HG03457 (cell line): ENCODE data around the gene KCNQ1.
A peak's percentile ranks its signal among the peaks of the same experiment; 100 is the strongest.

ENCODE experiments used
- ATAC-seq: cut with Tn5 transposase; IDR thresholded peaks from one replicate; pipeline ENCODE4 v1.9.1; 2021; ENCODE audit warnings: moderate number of reproducible peaks; ENCODE audit not compliant: unreplicated experiment

The KCNQ1 gene

GRCh38 chr11:2444821-2445745, at the start of gene KCNQ1:
Gene KCNQ1 (plus strand): TSS chr11:2445008. CDS start chr11:2445099, 91 bp downstream.
- ATAC-seq, result no peak

GRCh38 chr11:2395211-2395730, 49.5 kb upstream of the KCNQ1 start:
- no peak for ATAC-seq

GRCh38 chr11:2395856-2396255, 49.0 kb upstream of the KCNQ1 start:
- ATAC-seq, result no peak

GRCh38 chr11:2396471-2396870, 48.3 kb upstream of the KCNQ1 start:
- ATAC-seq, result no peak

GRCh38 chr11:2397005-2397404, 47.8 kb upstream of the KCNQ1 start:
- ATAC-seq, result no peak

- no peak for ATAC-seq
Measured at GRCh38 chr11:2398664-2399355, 46.0 kb upstream of the KCNQ1 start.

- ATAC-seq, result peak; percentile 5
Measured at GRCh38 chr11:2399488-2400068, 45.2 kb upstream of the KCNQ1 start.

- peak; percentile 67 for ATAC-seq
Measured at GRCh38 chr11:2400069-2400761, 44.6 kb upstream of the KCNQ1 start, which contains the start of gene TSSC4. Gene TSSC4 (plus strand): TSS chr11:2400750. CDS start chr11:2402634, 1,884 bp downstream.

- no peak for ATAC-seq
Measured at GRCh38 chr11:2400762-2401435, 43.9 kb upstream of the KCNQ1 start.

GRCh38 chr11:2401436-2401984, 43.3 kb upstream of the KCNQ1 start:
- no peak for ATAC-seq

GRCh38 chr11:2402106-2402505, 42.7 kb upstream of the KCNQ1 start:
- no peak for ATAC-seq

- ATAC-seq, result no peak
Measured at GRCh38 chr11:2402890-2403645, 41.7 kb upstream of the KCNQ1 start.

GRCh38 chr11:2404735-2405196, 40.0 kb upstream of the KCNQ1 start:
- no peak for ATAC-seq

- no peak for ATAC-seq
Measured at GRCh38 chr11:2406451-2406850, 38.4 kb upstream of the KCNQ1 start.

GRCh38 chr11:2406878-2407410, 37.9 kb upstream of the KCNQ1 start:
- no peak for ATAC-seq

GRCh38 chr11:2408671-2409070, 36.1 kb upstream of the KCNQ1 start:
- ATAC-seq, result no peak

- ATAC-seq, result no peak
Measured at GRCh38 chr11:2409126-2409525, 35.7 kb upstream of the KCNQ1 start.

GRCh38 chr11:2409611-2410468, 35.0 kb upstream of the KCNQ1 start:
- no peak for ATAC-seq
